RPMI7951 (cell line): ENCODE data around the gene SHC2. TPM values are rescaled to one million over a fixed set of nuclear protein-coding genes. Genes with fewer than 3 reads are reported as not detected.
"Not testable (repeated sequence)": the region's sequence is repeated elsewhere in the genome, so short reads cannot be mapped to it uniquely, and the experiment has no call there.

ENCODE experiments used
- DNase-seq: peaks from one replicate; pipeline ENCODE4 v3.0.0-alpha.2; 2012; ENCODE audit warnings: low read depth
- total RNA-seq: library from RNA; depleted of rRNA; stranded (reverse); fragments of >200 nt; shearing (Covaris generic); gene quantifications from 2 replicates; pipeline ENCODE4 v1.2.3, GENCODE V29; 2014

Gene SHC2
- total RNA-seq, 1 experiment from 2014 or later: not detected

- no peak for DNase-seq
These were observed 69.7 kb downstream of the SHC2 start for GRCh38 chr19:391207-391557.

GRCh38 chr19:390386-391206 lies 70.2 kb downstream of the SHC2 start:
- DNase-seq: no peak

DNA sequence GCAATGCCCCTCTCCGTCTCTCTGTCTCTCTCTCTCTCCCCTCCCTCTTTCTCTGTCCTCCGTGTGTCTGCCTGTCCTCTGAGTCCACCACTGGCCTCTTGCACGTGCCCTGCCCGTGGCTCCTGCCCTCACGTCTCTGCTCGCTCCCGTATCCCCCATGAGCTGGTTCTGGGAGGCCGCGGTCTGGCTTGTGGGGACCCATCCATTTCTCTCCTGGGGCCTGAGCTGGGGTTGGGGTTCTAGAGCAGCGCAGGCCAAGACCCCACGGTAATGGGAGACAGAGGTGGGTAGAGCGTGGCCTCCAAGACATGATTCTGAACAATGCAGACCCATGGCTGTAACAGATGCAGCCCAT lies 70.9 kb downstream of the SHC2 start:
- DNase-seq: no peak

GRCh38 chr19:389255-389934 lies 71.4 kb downstream of the SHC2 start:
- DNase-seq: no peak

GRCh38 chr19:388691-389090 lies 72.1 kb downstream of the SHC2 start:
- no peak for DNase-seq

GRCh38 chr19:387777-388176 lies 73.1 kb downstream of the SHC2 start:
- DNase-seq: no peak

DNA sequence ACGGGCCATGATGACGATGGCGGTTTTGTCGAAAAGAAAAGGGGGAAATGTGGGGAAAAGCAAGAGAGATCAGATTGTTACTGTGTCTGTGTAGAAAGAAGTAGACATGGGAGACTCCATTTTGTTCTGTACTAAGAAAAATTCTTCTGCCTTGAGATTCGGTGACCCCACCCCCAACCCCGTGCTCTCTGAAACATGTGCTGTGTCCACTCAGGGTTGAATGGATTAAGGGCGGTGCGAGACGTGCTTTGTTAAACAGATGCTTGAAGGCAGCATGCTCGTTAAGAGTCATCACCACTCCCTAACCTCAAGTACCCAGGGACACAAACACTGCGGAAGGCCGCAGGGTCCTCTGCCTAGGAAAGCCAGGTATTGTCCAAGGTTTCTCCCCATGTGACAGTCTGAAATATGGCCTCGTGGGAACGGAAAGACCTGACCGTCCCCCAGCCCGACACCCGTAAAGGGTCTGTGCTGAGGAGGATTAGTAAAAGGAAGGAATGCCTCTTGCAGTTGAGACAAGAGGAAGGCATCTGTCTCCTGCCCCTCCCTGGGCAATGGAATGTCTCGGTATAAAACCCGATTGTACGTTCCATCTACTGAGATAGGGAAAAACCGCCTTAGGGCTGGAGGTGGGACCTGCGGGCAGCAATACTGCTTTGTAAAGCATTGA lies 74.1 kb downstream of the SHC2 start:
- DNase-seq: not testable (repeated sequence)

DNA sequence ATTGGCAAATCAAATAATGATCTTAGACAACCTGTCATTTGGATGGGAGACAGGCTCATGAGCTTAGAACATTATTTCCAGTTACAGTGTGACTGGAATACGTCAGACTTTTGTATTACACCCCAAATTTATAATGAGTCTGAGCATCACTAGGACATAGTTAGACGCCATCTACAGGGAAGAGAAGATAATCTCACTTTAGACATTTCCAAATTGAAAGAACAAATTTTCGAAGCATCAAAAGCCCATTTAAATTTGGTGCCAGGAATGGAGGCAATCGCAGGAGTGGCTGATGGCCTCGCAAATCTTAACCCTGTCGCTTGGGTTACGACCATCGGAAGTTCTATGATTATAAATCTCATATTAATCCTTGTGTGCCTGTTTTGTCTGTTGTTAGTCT lies 74.6 kb downstream of the SHC2 start:
- DNase-seq: not testable (repeated sequence)

DNA sequence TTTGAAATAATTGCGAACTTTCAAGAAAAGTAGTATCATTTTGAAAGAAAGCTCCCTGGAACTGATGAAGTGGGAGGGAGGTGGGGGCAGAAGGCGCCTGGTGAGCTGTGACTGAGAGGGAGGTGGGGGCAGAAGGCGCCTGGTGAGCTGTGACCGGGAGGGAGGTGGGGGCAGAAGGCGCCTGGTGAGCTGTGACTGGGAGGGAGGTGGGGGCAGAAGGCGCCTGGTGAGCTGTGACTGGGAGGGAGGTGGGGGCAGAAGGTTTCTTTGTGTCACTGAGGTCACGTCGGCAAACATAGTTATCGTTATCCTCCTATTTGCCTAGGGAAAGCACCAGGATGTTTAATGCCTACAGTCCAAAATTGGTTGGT lies 76.0 kb downstream of the SHC2 start:
- no peak for DNase-seq

DNA sequence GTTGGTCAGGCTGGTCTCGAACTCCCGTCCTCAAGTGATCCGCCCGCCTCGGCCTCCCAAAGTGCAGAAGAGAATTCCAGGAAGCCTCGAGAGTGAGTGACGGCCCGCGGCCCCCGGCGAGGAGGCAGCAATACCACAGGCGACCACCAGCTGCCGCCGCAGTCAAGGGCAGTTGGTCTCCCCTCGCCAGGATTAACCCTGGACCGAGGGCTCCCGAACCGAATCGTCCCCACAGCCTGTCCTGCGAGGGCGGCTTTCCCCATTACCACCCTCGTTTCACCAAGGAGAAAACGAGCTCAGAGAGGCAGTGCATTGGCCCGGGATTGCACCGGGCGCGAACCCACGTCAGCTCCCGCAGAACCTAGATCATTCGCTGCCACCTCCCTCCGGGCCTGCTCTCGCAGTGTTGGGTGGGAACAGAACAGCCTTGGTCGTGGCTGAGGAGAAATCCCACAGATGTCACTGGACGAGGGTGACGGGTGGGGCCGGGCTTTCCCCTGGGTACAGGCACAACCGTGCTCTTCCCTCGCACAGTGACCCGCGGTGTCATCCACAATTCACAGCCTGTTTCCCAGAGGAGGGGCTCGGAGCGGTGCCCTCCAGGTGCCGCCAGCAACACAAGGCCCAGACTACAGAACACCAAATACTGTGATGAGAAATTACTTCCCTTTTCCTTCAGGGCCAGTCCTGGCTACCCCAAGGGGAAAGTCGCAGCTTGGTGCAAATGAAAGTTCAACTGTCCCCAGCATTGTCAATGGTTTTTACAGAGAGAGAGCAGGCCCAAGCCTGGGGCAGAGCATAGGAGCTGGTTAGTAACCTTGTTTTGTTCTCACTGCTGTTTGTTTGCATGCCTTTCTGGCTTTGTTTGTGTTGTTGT lies 76.7 kb downstream of the SHC2 start:
- DNase-seq: no peak

DNA sequence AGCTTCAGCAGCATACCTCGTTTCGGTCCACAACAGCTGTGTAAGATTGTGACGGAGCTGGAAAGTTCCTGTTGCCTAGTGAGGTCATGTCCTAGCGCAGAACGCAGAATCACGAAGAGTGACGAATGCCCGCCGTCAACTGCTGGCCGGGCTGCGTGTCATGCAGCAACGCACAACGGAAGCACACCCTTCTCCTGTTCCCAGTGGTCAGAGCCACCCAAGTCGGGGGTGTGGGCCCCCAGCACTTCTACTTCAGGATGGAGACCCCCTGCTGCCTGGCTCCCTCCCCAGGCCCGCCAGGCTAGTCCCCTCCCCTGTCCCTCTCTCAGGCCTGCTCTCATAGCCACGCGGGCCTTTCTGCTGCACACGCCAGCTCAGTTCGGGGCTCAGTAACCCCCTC lies 77.8 kb downstream of the SHC2 start:
- no peak for DNase-seq

DNA sequence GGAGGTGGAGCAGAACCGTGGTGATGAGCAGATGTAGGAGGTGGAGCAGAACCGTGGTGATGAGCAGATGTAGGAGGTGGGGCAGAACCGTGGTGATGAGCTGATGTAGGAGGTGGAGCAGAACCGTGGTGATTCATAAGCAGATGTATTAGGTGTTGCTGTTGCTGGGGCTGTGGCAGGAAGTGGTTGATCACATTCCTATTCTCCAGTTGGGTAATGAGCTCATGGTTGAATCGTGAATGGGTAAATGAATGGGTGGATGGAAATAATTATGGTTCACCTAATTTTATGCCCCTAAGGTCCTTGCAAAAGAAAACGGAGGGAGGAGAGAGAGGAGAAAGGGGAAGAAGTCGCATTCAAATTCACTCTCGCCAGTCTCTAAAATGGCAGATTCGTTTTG lies 78.3 kb downstream of the SHC2 start:
- peak; percentile 77 for DNase-seq

DNA sequence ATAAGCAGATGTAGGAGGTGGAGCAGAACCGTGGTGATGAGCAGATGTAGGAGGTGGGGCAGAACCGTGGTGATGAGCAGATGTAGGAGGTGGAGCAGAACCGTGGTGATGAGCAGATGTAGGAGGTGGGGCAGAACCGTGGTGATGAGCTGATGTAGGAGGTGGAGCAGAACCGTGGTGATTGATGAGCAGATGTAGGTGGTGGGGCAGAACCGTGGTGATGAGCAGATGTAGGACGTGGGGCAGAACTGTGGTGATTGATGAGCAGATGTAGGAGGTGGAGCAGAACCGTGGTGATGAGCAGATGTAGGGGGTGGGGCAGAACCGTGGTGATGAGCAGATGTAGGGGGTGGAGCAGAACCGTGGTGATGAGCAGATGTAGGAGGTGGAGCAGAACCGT lies 78.9 kb downstream of the SHC2 start:
- DNase-seq: not testable (repeated sequence)

- not testable (repeated sequence) for DNase-seq
These were observed 80.1 kb downstream of the SHC2 start for GRCh38 chr19:380618-381219.

DNA sequence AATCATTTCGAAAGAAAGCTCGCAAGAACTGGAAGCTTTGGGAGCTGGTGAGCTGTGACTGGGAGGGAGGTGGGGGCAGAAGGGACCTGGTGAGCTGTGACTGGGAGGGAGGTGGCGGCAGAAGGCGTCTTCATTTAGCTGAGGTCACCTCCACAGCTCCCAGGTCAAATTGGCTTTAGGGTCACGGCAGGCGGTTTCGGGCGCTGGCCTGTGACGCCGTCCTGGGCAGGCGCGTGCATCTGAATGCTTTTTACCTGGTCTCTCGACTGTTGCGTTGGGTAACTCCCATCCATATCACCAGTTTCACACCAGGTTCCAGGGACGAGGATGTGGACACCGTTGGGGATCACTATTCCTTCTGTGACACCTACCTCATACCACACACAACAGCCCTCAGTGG lies 81.0 kb downstream of the SHC2 start:
- DNase-seq: no peak

DNA sequence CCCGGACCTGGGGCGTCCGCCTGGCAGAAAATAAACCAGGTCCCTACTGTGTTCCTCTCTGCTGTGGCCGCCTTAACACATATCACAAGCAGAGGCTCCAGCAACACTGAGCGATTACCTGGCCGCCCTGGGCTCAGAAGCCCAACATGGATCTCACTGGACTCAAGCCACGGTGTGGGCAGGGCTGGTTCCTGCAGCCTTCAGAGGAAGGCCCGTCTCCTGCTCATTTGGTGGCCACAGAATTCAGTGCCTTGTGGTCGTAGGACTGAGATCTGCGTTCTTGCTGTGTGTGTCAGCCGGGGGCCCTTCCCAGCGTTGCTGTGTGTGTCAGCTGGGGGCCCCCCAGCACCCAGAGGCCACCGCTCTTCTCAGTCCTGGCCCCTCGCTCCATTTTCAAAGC lies 82.1 kb downstream of the SHC2 start:
- DNase-seq: no peak

GRCh38 chr19:377801-378581 lies 82.8 kb downstream of the SHC2 start:
- no peak for DNase-seq

- DNase-seq: no peak
These were observed 84.7 kb downstream of the SHC2 start for GRCh38 chr19:376111-376470.

DNA sequence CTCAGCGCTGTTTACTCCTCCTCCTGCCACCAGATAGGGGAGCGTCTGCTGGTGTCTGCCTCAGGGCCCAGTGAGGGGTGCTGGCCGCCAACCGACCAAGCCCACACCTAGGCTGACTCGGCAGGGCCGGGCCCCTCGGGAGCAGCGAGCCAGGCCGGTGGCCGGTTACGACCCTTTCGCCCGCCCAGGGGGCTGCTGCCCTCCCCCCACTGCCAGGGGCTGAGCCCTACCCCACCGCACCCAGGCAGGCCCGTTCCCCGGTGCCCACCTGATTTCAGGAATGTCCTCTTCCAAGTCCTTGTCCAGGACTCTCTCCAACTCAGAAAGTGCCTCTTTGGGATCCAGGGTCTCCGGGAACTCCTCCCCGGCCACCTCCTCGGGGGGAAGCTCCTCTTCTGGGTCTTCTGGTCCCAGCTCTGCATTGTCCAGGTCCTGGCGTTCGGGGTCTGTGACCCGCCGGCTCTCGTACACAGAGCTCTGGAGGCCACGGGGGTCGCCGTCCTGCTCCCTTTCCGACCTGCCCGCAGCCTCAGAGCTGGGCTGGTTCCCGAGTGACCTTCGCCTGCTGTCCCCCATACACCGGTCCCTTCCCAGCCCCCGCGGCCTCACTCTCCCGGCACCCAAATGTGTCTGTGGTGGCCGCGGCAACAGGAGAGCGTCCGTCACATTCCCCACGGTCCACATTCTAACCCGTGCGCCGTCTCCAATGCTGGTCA lies 85.3 kb downstream of the SHC2 start:
- DNase-seq: no peak

GRCh38 chr19:374886-375235 lies 86.0 kb downstream of the SHC2 start:
- no peak for DNase-seq
